Endothelial cell of umbilical vein (primary cell): ENCODE measurements around the gene PAAF1. TPM values are rescaled to one million over a fixed set of nuclear protein-coding genes. Genes with fewer than 3 reads are reported as not detected.

Source experiments
- BruUV-seq: library from RNA; stranded (reverse); fragments of 400-500 nt; replicated peaks from 2 replicates; lab custom pipeline; 2021; lab: Mats Ljungman, UMichigan
- CTCF ChIA-PET: fragments of 300-600, 350-600 bp; sonication (Branson Sonifier 250); formaldehyde crosslinking; loops from one replicate; lab custom pipeline; 2021; ENCODE audit warnings: antibody characterized with exemption, inconsistent platforms; lab: Charles Lee
- POLR2A ChIA-PET: fragments of 300-600, 350-600 bp; sonication (Branson Sonifier 250); formaldehyde crosslinking; loops from one replicate; lab custom pipeline; 2021; ENCODE audit warnings: antibody characterized with exemption, inconsistent platforms; lab: Charles Lee
- DNase-seq: peaks from one replicate; pipeline ENCODE4 v3.0.0-alpha.2; 2011; ENCODE audit warnings: low read depth, low spot score
- FAIRE-seq: peaks from 2 replicates; lab custom pipeline; 2011; peaks lifted over from hg19 to GRCh38; lab: Jason Lieb, UNC
- H2AFZ ChIP-seq: 2 replicates; pipeline ENCODE4 v1.6.0; 2012; ENCODE audit warnings: low read depth, low read length, control low read depth, inconsistent platforms
- H3K27ac ChIP-seq: 2 replicates; pipeline ENCODE4 v1.5.1; 2011; ENCODE audit warnings: low read depth, mild to moderate bottlenecking, control low read depth, low read length, moderate library complexity; ENCODE audit not compliant: insufficient read depth
- H3K27me3 ChIP-seq, 2 experiments: 2 replicates each; pipeline versions ENCODE4 v1.6.0 to v1.6.1; 2011; ENCODE audit warnings: low read length in 2 of 2, mixed read lengths in 1 of 2; ENCODE audit not compliant: control insufficient read depth in 2 of 2, insufficient read depth in 2 of 2
- H3K36me3 ChIP-seq, 2 experiments: 2 replicates in 1 of 2; 3 replicates in 1 of 2; pipeline ENCODE4 v1.5.1; 2011; ENCODE audit warnings: low read length in 2 of 2, mild to moderate bottlenecking in 1 of 2, moderate library complexity in 1 of 2; ENCODE audit not compliant: control insufficient read depth in 2 of 2, insufficient read depth in 2 of 2; ENCODE audit errors: extremely low read depth in 1 of 2
- H3K4me1 ChIP-seq: 3 replicates; pipeline ENCODE4 v1.5.1; 2011; ENCODE audit warnings: mild to moderate bottlenecking, low read length; ENCODE audit not compliant: control insufficient read depth, insufficient read depth; ENCODE audit errors: extremely low read depth
- H3K4me2 ChIP-seq: 2 replicates; pipeline ENCODE4 v1.6.1; 2011; ENCODE audit warnings: low read length, control low read depth, mixed read lengths; ENCODE audit not compliant: insufficient read depth
- H3K4me3 ChIP-seq, 3 experiments: fragments of 200-600 bp in 1 of 3; sonication (generic), shearing (Covaris generic) in 1 of 3; replicated peaks in 1 of 3; 2 replicates each; pipeline ENCODE4 v1.5.1; 2011 to 2016; ENCODE audit warnings: control low read depth in 3 of 3, low read length in 3 of 3, mild to moderate bottlenecking in 2 of 3, inconsistent platforms in 1 of 3, low read depth in 1 of 3, moderate library complexity in 1 of 3; ENCODE audit not compliant: insufficient read depth in 1 of 3
- H3K79me2 ChIP-seq: 2 replicates; pipeline ENCODE4 v1.6.0; 2012; ENCODE audit warnings: low read length, inconsistent platforms; ENCODE audit not compliant: control insufficient read depth, insufficient read depth
- H3K9ac ChIP-seq: replicated peaks from 2 replicates; pipeline ENCODE3; 2011; ENCODE audit warnings: low read length, control low read depth; ENCODE audit not compliant: insufficient read depth; ENCODE audit errors: extremely low read depth
- H3K9me1 ChIP-seq: replicated peaks from 3 replicates; pipeline ENCODE4 v1.6.0; 2011; ENCODE audit warnings: mild to moderate bottlenecking, low read length; ENCODE audit not compliant: control insufficient read depth, insufficient read depth; ENCODE audit errors: extremely low read depth
- H3K9me3 ChIP-seq: replicated peaks from 2 replicates; pipeline ENCODE4 v1.5.1; 2012; ENCODE audit warnings: low read length, inconsistent platforms; ENCODE audit not compliant: control insufficient read depth, insufficient read depth
- H4K20me1 ChIP-seq: replicated peaks from 2 replicates; pipeline ENCODE3; 2011; ENCODE audit warnings: mild to moderate bottlenecking, low read length; ENCODE audit not compliant: control insufficient read depth, insufficient read depth; ENCODE audit errors: extremely low read depth
- CTCF ChIP-seq, 2 donors: IDR thresholded peaks; 1 replicate in 1 of 2; 2 replicates in 1 of 2; pipeline ENCODE4 v1.5.1; 2011; ENCODE audit warnings: low read length in 2 of 2, mild to moderate bottlenecking in 2 of 2, moderate library complexity in 2 of 2, control low read depth in 1 of 2, inconsistent platforms in 1 of 2, low read depth in 1 of 2; ENCODE audit not compliant: insufficient read depth in 1 of 2; ENCODE audit errors: extremely low read depth in 1 of 2
- EZH2 ChIP-seq: IDR thresholded peaks from 2 replicates; pipeline ENCODE4 v1.6.1; 2012; ENCODE audit warnings: borderline replicate concordance, low read depth, mild to moderate bottlenecking, moderate library complexity, low read length, inconsistent platforms; ENCODE audit not compliant: severe bottlenecking
- FOS ChIP-seq: IDR thresholded peaks from 2 replicates; pipeline ENCODE4 v1.6.1; 2011; ENCODE audit warnings: mild to moderate bottlenecking, low read length, moderate library complexity, borderline replicate concordance; ENCODE audit not compliant: insufficient read depth
- GATA2 ChIP-seq: IDR thresholded peaks from 2 replicates; pipeline ENCODE4 v1.7.0; 2011; ENCODE audit warnings: low read depth, mild to moderate bottlenecking, moderate library complexity, mixed read lengths, low read length; ENCODE audit not compliant: insufficient read length, insufficient read depth
- JUN ChIP-seq: IDR thresholded peaks from 2 replicates; pipeline ENCODE4 v1.6.1; 2011; ENCODE audit warnings: borderline replicate concordance, low read depth; ENCODE audit not compliant: insufficient read length, insufficient read depth
- MAX ChIP-seq: IDR thresholded peaks from 2 replicates; pipeline ENCODE4 v1.6.1; 2011; ENCODE audit not compliant: insufficient read depth, insufficient read length
- MYC ChIP-seq: IDR thresholded peaks from one replicate; pipeline ENCODE4 v1.6.1; 2011; ENCODE audit warnings: mild to moderate bottlenecking, low read depth, low read length
- POLR2A ChIP-seq: IDR thresholded peaks from 2 replicates; pipeline ENCODE4 v1.6.1; 2012; ENCODE audit warnings: low read depth, mild to moderate bottlenecking, control low read depth, low read length
- POLR2AphosphoS5 ChIP-seq: IDR thresholded peaks from 2 replicates; pipeline ENCODE4 v1.6.1; 2012; ENCODE audit warnings: low read depth, mild to moderate bottlenecking, control low read depth, low read length, moderate library complexity; ENCODE audit not compliant: insufficient read depth
- dilution Hi-C: fragments of 300-500 bp; cut with MboI; formaldehyde crosslinking; loops from one replicate; pipeline ENCODE4 v1.15.0; 2019; ENCODE audit warnings: low sequenced_read_pairs; ENCODE audit not compliant: extremely low pct_ligation_motif_present
- intact Hi-C: fragments of 100-400 bp; cut with micrococcal nuclease; formaldehyde crosslinking; loops from one replicate; pipeline ENCODE4 v1.10.0; 2022
- polyA plus RNA-seq, 4 experiments: library from polyadenylated mRNA; depleted of rRNA in 3 of 4; stranded (reverse) in 3 of 4; unstranded in 1 of 4; fragments of >200 nt; gene quantifications; 2 replicates each; pipeline versions ENCODE4 v1.2.1 to v1.2.3, GENCODE V29; 2011 to 2012; ENCODE audit warnings: missing spikeins in 1 of 4
- total RNA-seq: library from RNA; stranded (reverse); gene quantifications from 2 replicates; pipeline ENCODE4 v1.2.3, GENCODE V29; 2021

The PAAF1 gene
- total and polyA plus RNA-seq, 2 donors (not counting 3 experiments of a cell fraction or from before 2014, with no cell fraction given) = 9.8 to 16.1 TPM

GRCh38 chr11:73851046-73851764 is 25.6 kb upstream of the PAAF1 start:
- H2AFZ ChIP-seq = no peak overlapping the region
- no peak overlapping the region for H3K27ac ChIP-seq
- TF ChIP-seq EZH2 (no peak), GATA2 (no peak), MYC (no peak), CTCF (IDR thresholded peaks at IDR 0.05; ENCODE audit: extremely low read depth in 1 of 2, insufficient read depth in 1 of 2, low read depth in 1 of 2, low read length in 2 of 2) (no peak), POLR2A (no peak), JUN (no peak), MAX (no peak), POLR2AphosphoS5 (no peak), FOS (no peak)
- H3K27me3 ChIP-seq = no peaks in the 10 kb centered on the region
- DNase-seq (no peak), FAIRE-seq (no peak)
- no peaks in the 10 kb centered on the region for H3K79me2 ChIP-seq
- no peaks in the 10 kb centered on the region for H3K36me3 ChIP-seq
- ChIA-PET POLR2A (no interaction called here), CTCF (no interaction called here)
- no TSS peak for BruUV-seq
- intact Hi-C loops = no loop called here
- H3K9me1 ChIP-seq = no peaks in the 10 kb centered on the region
- no peak overlapping the region for H3K4me2 ChIP-seq
- H4K20me1 ChIP-seq = no peaks in the 10 kb centered on the region
- no peak overlapping the region for H3K4me3 ChIP-seq
- no peaks in the 10 kb centered on the region for H3K9me3 ChIP-seq
- no peaks in the 10 kb centered on the region for H3K4me1 ChIP-seq
- dilution Hi-C loops = no loop called here
- no peak overlapping the region for H3K9ac ChIP-seq
